HG03378 (cell line): ENCODE measurements around the gene EHD1.
"Not testable (repeated sequence)": the region's sequence is repeated elsewhere in the genome, so short reads cannot be mapped to it uniquely, and the experiment has no call there.

Experiments used
- ATAC-seq: cut with Tn5 transposase; IDR thresholded peaks from one replicate; pipeline ENCODE4 v1.9.1; 2021; ENCODE audit warnings: mild to moderate bottlenecking, moderate library complexity; ENCODE audit not compliant: unreplicated experiment

The EHD1 gene

DNA sequence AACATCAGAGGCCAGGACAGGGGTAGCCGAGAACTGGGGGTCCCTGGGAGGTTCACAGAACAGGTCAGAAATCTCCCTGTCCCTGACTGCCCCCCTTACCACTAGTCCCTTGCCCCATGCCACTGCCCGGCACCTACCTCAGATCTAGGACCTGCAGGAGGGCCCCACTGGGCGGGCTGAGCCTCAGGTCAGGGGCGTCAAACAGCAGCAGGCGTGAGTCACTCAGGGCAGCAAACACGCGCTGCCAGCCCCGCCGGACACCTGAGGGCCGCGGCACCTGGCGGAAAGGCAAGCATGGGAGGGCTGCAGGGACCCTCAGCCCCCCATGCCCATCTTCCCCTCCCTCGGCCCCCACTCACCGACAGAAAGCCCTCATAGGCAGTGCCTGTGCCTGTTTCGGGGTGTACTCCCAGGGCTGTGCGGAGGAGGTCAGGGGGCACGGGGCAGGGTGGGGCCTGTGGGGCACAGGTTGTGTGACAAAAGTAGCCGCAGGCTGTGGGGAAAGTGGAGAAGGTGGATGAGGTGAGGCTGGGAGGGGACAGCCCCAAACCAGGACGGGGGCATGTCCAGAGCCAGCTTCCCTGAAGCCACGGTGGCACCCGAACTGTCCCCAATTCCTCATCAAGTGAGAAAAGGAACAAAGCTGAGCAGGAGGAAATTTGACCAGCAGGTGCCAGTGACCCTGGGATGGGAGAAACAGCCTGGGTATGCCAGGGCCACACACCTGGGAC is 45.8 kb downstream of the EHD1 start:
- ATAC-seq: no peak

GRCh38 chr11:64831411-64831891 is 47.0 kb downstream of the EHD1 start:
- ATAC-seq: no peak

DNA sequence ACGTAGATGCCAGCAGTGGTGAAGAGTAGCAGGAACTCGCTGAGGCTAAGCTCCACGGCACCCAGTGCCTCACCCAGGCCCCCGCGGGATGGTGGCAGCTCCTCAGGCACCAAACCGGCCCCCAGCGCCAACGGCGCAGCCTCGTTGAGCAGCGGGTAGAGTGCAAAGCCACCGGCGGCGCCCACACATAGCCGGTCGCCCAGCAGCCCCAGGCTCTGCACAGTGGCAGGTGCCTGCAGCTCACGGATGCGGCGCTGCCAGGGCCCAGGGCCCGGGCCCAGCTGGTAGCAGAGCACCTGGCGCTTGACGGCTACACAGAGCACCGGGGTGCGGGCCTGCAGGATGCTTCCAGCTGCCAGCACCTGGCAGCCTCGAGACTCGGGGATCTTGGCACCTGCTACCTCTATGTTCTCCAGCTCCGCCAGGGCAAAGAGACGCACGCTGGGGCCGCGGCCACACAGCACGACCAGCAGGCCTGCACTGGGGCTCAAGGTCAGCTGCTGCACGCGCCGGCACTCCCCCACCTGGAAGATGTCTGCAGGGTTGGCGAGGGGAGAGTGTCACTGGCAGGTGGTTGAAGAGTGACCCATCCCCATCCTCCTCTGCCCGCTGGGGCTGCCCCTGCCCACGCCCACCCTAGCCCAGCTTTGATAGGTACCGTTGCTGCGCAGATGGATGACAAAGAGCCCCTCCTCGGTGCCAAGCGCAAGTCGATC is 48.7 kb downstream of the EHD1 start:
- no peak for ATAC-seq

GRCh38 chr11:64827451-64827839 is 51.0 kb downstream of the EHD1 start:
- no peak for ATAC-seq

GRCh38 chr11:64826578-64827450 is 51.6 kb downstream of the EHD1 start:
- no peak for ATAC-seq

DNA sequence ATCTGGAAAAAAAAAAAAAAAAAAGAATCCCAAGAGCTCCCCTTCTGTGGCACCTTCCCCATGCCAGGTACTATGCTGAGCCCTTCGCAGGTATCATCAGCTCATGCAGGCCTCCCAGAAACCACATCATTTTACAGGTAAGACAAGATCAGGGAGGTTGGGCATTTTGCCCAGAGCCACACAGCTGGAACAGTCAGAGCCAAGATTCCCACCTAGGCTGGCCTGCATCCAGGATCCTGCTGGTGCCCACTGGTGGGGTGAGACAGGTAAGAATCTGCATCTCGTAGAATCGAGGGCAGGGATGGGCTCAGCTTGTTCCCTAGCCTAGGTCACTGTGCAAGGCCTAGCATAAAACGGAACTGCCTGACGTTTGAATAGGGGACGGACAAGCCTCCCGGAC is 52.4 kb downstream of the EHD1 start:
- ATAC-seq: no peak

GRCh38 chr11:64823568-64824119 is 54.8 kb downstream of the EHD1 start:
- ATAC-seq: no peak

DNA sequence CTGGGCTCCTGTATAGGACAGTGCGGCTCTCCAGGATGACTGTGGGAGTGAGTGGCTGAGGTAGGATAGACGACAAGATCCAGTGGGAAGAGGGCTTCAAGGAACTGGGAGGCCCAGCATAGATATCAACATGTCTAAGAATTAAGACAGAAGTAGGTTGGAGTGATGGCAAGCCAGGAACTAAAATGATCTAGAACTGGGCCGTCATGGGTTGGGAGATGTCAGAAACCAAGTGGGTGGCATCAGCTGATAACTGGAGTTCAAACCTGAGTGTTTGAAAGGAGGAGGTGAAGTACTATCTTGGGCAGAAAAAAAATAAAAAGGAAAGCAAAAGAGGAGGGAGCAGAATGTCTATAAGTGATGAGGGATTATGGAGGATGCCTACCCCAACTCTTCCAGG is 60.9 kb downstream of the EHD1 start:
- ATAC-seq: no peak

DNA sequence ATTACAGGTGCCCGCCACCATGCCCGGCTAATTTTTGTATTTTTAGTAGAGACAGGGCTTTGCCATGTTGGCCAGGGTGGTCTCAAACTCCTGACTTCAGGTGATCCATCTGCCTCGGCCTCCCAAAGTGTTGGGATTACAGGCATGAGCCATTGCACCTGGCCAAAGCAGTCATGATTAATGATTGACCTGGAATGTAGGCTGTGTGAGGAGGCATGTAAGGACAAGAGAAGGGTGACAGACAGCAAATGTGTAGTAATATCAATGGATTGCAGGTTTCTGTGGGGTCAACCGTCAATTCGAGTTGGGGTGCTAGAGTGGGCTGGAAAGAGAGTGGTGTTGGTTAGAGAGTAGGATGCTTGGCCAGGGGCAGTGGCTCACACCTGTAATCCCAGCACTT is 63.0 kb downstream of the EHD1 start:
- ATAC-seq: not testable (repeated sequence)

DNA sequence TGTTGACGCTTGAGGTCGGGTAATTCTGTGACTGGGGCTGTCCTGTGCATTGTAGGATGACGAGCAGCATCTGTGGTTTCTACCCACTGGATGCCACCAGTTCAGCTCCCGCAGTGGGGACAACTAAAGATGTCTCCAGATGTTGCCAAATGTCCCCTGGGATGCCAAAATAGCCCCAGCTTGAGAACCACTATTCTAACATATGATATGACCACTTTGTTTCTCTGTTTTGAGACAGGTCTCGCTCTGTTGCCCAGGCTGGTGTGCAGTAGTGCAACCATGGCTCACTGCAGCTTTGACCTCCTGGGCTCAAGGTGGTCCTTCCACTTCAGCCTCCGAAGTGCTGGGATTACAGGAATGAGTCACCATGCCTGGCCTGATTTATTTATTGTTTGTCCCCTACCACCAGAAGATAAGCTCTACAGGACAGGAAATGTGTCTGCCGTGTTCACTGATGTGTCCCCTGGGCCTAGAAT is 63.7 kb downstream of the EHD1 start:
- peak; percentile 71 for ATAC-seq

GRCh38 chr11:64813826-64814225 is 64.6 kb downstream of the EHD1 start:
- no peak for ATAC-seq

DNA sequence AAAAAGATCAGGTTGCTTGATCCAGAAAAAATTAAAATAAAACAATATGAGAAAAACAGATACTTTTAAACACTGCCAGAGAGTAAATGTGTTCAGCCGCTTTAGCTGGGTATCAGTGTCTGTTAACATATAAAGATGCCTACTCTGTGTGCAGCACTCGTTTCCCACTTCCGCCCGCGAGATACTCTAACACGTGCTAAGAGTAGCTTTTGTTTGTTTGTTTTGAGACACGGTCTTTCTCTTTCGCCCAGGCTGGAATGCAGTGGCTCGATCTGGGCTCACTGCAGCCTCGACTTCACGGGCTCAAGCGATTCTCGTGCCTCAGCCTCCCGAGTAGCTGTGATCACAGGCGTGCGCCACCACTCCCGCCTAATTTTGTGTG is 67.5 kb downstream of the EHD1 start:
- no peak for ATAC-seq

DNA sequence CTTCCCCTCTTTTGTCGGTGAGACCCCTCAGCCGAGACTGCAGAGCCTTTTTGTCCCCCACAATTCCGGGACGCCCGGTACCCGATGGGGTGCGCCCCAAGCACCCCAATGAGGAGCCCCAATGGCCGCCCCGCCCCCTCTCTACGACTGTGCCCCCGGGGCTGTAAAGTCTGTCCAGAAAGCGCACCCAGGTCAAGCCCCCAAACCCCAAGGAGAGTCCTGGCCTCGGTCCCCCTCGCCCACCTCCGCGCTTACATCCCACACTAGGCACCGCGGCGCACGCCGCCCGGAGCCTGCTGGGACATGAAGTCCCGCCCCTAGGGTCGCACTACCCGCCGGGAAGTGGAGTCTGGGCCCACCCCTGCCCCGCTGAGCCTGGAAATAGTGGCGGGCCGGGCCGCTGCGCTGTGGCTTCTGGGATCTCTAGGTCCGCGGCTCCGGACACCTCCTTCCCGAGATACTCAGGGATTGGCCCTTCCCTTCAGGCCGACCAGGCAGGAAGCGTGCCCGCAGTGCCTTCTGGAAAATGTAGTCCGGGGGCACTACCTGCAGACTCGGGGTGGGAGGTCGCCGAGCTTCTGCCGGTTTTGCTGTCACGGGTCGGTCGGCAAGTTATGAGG is 68.0 kb downstream of the EHD1 start, which contains the start of gene MEN1:
Gene MEN1, minus strand, starts transcription at position 281 of the 620 bp plus-strand sequence. CDS start 442 bp downstream, outside the sequence.
- ATAC-seq: peak; percentile 42

- no peak for ATAC-seq
Observed at GRCh38 chr11:64809781-64810241, 68.6 kb downstream of the EHD1 start.

DNA sequence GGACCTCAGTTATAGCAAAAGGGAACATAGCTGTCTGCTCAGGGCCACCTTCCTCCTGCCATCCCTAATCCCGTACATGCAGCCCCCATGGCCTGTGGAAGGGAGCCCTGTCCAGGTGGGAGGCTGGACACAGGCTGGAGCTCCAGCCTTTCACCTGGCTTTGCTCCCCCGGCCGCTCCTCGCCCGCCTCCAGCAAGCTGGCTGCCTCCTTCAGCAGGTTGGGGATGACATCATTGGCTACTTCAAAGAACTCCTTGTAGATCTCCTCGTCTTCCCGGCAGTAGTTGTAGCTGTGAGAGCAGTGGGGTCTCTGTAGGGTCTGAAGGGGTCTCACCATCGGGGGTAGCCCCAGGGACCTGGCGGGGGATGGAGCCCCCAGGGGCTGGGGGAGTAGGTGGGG is 72.9 kb downstream of the EHD1 start:
- no peak for ATAC-seq

DNA sequence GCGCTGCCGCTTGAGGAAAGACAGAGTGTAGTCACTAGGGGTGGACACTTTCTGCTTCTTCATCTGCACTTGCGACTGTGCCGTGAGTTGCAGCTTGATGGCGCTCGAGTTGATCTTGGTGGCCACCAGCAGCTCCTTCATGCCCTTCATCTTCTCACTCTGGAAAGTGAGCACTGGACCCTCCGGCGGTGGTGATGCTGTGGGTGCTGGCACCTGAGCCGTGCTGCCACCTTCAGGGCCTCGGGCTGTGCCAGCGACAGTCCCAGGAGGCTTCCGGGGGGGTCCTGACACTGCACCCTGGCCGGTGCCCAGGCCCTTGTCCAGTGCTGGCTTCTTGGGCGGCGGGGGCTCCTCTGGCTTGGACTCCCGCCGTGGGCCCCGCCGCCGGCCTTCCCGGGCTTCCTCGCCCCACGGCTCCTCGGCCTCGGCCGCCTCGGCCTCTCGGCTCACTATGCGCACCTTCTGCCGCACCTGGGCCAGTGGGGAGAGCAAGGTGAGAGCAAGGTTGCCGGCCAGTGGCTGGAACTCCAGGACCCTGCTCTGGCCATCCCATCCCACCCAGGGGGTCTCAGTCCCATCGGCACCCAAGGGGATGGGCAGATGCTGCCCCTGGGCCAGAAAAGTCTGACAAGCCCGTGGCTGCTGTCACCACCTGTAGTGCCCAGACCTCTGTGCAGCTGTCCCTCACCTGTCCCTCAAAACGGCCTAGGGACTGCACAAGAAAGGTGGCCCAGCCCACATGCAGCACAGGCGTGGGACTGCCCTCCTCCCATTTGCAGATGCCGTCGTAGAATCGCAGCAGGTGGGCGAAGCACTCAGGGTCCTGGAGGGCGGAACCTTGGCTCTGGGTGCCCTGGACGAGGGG is 73.8 kb downstream of the EHD1 start:
- ATAC-seq: no peak

- ATAC-seq: no peak
Observed at GRCh38 chr11:64803846-64804345, 74.5 kb downstream of the EHD1 start.

GRCh38 chr11:64803158-64803845 is 75.1 kb downstream of the EHD1 start, which contains the start of gene MAP4K2:
Gene MAP4K2, minus strand, starts transcription at chr11:64803214. Its CDS starts 65 bp downstream, at chr11:64803149.
- no peak for ATAC-seq
